Parietal lobe (tissue), 1 donor: ENCODE data around the gene CPLX4. TPM values are rescaled to one million over a fixed set of nuclear protein-coding genes. Genes with fewer than 3 reads are reported as not detected.

Experiments
- total RNA-seq: library from RNA; depleted of rRNA; stranded (reverse); fragments of >200 nt; gene quantifications from one replicate; pipeline ENCODE4 v1.2.3, GENCODE V29; 2014

The CPLX4 gene
- total RNA-seq, result not detected

GRCh38 chr18:59318460-59319050 lies at the start of gene CPLX4:
CPLX4 (minus strand) TSS chr18:59318649; CDS start chr18:59318462, 187 bp downstream.

GRCh38 chr18:59358712-59359575 lies 40.5 kb upstream of the CPLX4 start, which contains the start of gene LMAN1:
LMAN1 (minus strand) TSS chr18:59359265; CDS start chr18:59359244, 21 bp downstream.

GRCh38 chr18:59272891-59273758 lies 45.3 kb downstream of the CPLX4 start, which contains the start of gene RAX:
RAX (minus strand) TSS chr18:59273454; CDS start chr18:59273206, 248 bp downstream.

Other genes with a start within 250 kb of the CPLX4 start
- gene SEC11C, start 178.8 kb downstream of the CPLX4 start, total RNA-seq, result 47.6 TPM
- gene GRP, start 98.5 kb downstream of the CPLX4 start, total RNA-seq, result 18.5 TPM
- not detected for gene RAX, start 45.2 kb downstream of the CPLX4 start, total RNA-seq
- 54.5 TPM for gene LMAN1, start 40.6 kb upstream of the CPLX4 start, total RNA-seq